Skin epidermis (tissue), 12 donors: ENCODE results near the gene PTPRH.

Experiments used
- H3K27ac ChIP-seq, 21 experiments: fragments of 200-600 bp; sonication (generic) in 11 of 21; one replicate each; pipeline ENCODE4 v1.5.0; 2020; ENCODE audit warnings: mild to moderate bottlenecking in 3 of 21, inconsistent platforms in 2 of 21, moderate library complexity in 2 of 21
- H3K4me3 ChIP-seq, 7 experiments: fragments of 200-600 bp; sonication (generic) in 2 of 7; one replicate each; pipeline ENCODE4 v1.5.0; 2020; ENCODE audit warnings: inconsistent platforms in 2 of 7, mild to moderate bottlenecking in 2 of 7, moderate library complexity in 1 of 7

The PTPRH gene

GRCh38 chr19:55208880-55209692 lies at the start of gene PTPRH:
PTPRH (minus strand) TSS chr19:55209501; CDS start chr19:55209433, 68 bp downstream.
- Histone ChIP-seq H3K4me3 (no peak within 1 kb of the TSS), H3K27ac (peak within 1 kb of the TSS in 2 of 21 experiments; percentile 3 to 6)

GRCh38 chr19:55258476-55258827 lies 49.2 kb upstream of the PTPRH start:
- peak overlapping the region; percentile 55 to 91 (median 89) for H3K4me3 ChIP-seq
- peak overlapping the region; percentile 80 to 99 (median 95) for H3K27ac ChIP-seq

GRCh38 chr19:55257461-55258420 lies 48.4 kb upstream of the PTPRH start:
- Histone ChIP-seq H3K4me3 (peak overlapping the region; percentile 55 to 91 (median 89)), H3K27ac (peak overlapping the region; percentile 57 to 99 (median 94))

- peak overlapping the region; percentile 55 to 91 (median 89) for H3K4me3 ChIP-seq
- H3K27ac ChIP-seq = peak overlapping the region in 17 of 21 experiments; percentile 57 to 98 (median 94)
These were observed 47.5 kb upstream of the PTPRH start for GRCh38 chr19:55256562-55257460.

- Histone ChIP-seq H3K4me3 (peak overlapping the region; percentile 12 to 89 (median 32)), H3K27ac (peak overlapping the region in 19 of 21 experiments; percentile 64 to 98 (median 83))
These were observed 46.5 kb upstream of the PTPRH start for GRCh38 chr19:55255618-55256423.

- peak overlapping the region; percentile 12 to 89 (median 29) for H3K4me3 ChIP-seq
- peak overlapping the region in 20 of 21 experiments; percentile 64 to 98 (median 83) for H3K27ac ChIP-seq
These were observed 45.3 kb upstream of the PTPRH start for GRCh38 chr19:55254625-55254977.

DNA sequence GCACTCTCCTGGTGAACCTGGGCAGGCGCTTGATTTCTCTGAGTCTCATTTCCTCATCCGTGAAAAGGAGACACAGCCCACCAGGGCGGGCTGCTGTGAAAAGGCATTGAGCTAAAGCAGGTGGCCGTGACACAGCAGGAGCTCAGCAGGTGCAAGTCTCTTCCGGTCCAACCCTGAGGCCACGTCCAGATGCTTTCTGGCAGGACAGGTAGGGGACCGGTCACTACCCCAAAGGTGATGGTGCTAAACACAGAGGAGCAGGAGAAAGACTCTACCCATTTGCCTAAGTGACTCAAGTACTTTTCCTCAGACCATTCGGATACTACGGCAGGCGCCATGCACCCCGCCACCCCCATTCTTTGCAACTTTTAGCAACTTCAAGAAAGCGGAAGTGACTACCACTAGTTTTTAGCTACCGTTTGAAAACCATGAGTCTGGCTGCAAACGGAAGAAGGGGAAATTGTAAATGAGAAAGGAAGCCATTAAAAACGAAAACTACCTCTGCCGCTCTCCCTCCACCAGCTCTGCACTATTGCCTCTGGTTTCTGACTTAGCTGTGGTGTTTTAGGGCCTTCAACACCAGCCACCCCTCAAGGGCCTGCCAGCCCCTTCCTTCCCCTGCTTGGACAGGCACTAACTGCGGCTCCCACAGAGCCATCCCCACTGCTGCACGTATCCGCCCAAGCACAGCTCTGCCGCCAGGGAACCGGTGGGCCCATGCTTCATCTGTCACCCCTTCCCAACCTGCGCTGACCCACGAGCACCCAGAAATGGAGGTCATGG lies 44.7 kb upstream of the PTPRH start:
- H3K4me3 ChIP-seq = peak overlapping the region; percentile 12 to 89 (median 29)
- peak overlapping the region in 20 of 21 experiments; percentile 64 to 98 (median 83) for H3K27ac ChIP-seq

DNA sequence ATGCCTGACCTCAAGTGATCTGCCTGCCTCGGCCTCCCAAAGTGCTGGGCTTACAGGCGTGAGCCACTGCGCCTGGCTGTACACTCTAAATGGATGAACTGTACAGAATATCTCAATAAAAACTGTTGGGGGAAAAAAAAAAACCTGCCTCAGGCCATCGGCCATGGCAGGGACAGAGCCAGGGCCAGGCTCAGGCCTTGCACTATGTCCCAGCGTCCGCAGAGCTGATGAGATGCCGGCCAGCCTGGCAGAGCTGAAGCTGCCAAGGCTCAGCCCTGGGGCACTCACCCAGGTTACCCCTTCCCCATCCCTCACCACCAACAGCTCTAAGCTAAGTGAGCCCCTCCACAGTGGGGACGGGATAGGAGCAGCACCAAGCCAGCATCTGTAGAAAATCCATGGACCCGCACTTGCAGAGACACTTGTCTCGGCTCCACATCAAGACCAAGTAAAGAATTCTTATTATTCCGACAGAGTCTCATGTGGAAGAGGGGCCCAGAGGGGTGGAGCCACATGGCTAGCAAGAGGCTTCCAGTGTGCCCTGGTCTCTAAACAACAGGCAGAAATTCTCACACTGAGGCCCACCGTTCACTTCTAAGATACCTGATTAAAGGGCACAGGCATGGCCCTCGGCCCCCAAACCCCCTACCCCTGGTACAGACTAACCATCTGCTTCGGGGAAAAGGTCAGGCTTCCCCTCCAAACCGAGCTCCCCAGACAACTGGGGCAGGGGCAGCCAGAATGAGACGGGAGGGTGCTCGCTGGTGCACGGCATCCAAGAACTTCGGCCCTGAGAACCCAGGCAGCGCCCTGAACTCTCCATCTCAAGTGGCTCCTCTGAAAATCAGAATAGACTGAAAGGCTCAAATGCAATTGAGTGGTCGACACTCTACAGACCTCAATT lies 43.7 kb upstream of the PTPRH start:
- Histone ChIP-seq H3K4me3 (peak overlapping the region in 1 of 7 experiments; percentile 32), H3K27ac (peak overlapping the region in 16 of 21 experiments; percentile 3 to 98 (median 86))

GRCh38 chr19:55251341-55252081 lies 42.2 kb upstream of the PTPRH start:
- H3K4me3 ChIP-seq = no peak overlapping the region
- peak overlapping the region in 17 of 21 experiments; percentile 3 to 91 (median 54) for H3K27ac ChIP-seq

GRCh38 chr19:55250262-55251036 lies 41.1 kb upstream of the PTPRH start:
- Histone ChIP-seq H3K27ac (peak overlapping the region in 14 of 21 experiments; percentile 3 to 91 (median 55)), H3K4me3 (no peak overlapping the region)

- Histone ChIP-seq H3K4me3 (no peak overlapping the region), H3K27ac (no peak overlapping the region)
These were observed 40.5 kb upstream of the PTPRH start for GRCh38 chr19:55249841-55250240.

GRCh38 chr19:55248704-55249103 lies 39.4 kb upstream of the PTPRH start:
- Histone ChIP-seq H3K27ac (peak overlapping the region in 1 of 21 experiments; percentile 15), H3K4me3 (no peak overlapping the region)

GRCh38 chr19:55248166-55248675 lies 38.9 kb upstream of the PTPRH start:
- peak overlapping the region in 2 of 21 experiments; percentile 10 to 15 for H3K27ac ChIP-seq
- H3K4me3 ChIP-seq = no peak overlapping the region

DNA sequence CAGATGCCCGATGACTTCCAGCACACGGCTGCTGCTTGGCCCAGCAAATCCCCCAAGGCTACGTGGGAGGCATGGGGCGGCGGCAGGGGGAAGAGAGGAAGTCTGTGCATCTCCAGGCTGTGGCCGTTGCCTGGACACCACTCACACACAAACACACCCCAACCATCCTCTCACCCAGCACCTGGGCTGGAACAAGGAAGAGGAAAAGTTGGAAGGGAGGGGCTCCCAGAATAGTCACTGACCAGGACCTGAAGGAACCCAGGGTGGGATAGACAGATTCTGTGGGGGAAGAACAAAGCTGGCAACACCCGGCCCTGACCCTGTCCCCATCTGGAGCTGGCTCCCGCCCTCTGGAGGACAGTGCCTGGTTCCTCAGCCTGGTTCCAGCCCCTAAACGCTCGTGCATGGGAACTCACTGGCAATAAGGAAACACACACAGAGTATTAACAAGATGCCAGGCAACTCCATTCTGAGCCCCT lies 38.4 kb upstream of the PTPRH start:
- no peak overlapping the region for H3K4me3 ChIP-seq
- H3K27ac ChIP-seq = peak overlapping the region in 1 of 21 experiments; percentile 10
